MG63 (cell line): Measurements from ENCODE around the gene KRT75. TPM values are rescaled to one million over a fixed set of nuclear protein-coding genes. Genes with fewer than 3 reads are reported as not detected.

Experiments used
- DNase-seq: peaks from one replicate; pipeline ENCODE4 v3.0.0-alpha.2; 2020
- H3K27me3 ChIP-seq: fragments of 250-450 bp; sonication (Bioruptor Pico); 2 replicates; pipeline ENCODE4 v1.5.1; 2020; ENCODE audit warnings: mild to moderate bottlenecking, moderate library complexity
- H3K36me3 ChIP-seq: fragments of 250-450 bp; sonication (Bioruptor Pico); 2 replicates; pipeline ENCODE4 v1.5.1; 2020; ENCODE audit warnings: mild to moderate bottlenecking, moderate library complexity
- H3K4me3 ChIP-seq: fragments of 250-450 bp; sonication (Bioruptor Pico); 2 replicates; pipeline ENCODE4 v1.5.1; 2020; ENCODE audit warnings: mild to moderate bottlenecking, moderate library complexity
- H3K9me3 ChIP-seq: fragments of 250-450 bp; sonication (Bioruptor Pico); 2 replicates; pipeline ENCODE4 v1.5.1; 2020; ENCODE audit warnings: mild to moderate bottlenecking, moderate library complexity
- total RNA-seq: library from RNA; depleted of rRNA; stranded (reverse); fragments of >200 nt; shearing (Covaris generic); gene quantifications from 2 replicates; pipeline ENCODE4 v1.2.3, GENCODE V29; 2014; ENCODE audit warnings: low replicate concordance

KRT75 gene
- total RNA-seq, 1 experiment from 2014 or later, result not detected

GRCh38 chr12:52432559-52433207, 1.5 kb downstream of the KRT75 start:
- Histone ChIP-seq H3K4me3 (no peak overlapping the region), H3K27me3 (peaks cover 6% of the 10 kb centered on the region), H3K9me3 (no peaks in the 10 kb centered on the region), H3K36me3 (no peaks in the 10 kb centered on the region)
- no peak for DNase-seq

- no peak overlapping the region for H3K4me3 ChIP-seq
- peaks cover 6% of the 10 kb centered on the region for H3K27me3 ChIP-seq
- no peaks in the 10 kb centered on the region for H3K36me3 ChIP-seq
These were observed 6.0 kb downstream of the KRT75 start for GRCh38 chr12:52428121-52428520.

DNA sequence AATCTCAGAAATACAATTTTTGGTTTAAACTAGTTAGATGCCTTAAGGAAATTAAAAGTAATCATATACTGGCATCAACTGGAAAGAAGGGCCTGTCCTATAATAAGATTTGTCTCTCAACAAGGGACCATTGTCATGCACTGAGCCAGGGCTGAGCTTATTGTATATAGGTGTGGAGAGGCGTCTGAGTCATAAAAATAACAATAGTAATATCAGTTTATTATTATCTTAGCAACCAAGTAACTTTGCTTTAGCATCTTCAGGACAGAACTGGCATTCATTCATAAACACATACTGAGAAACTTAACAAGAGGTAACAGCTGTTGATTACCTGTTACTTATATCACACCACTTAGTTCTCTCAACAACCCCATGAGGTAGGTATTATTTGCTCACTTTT, 7.1 kb downstream of the KRT75 start:
- Histone ChIP-seq H3K4me3 (no peak overlapping the region), H3K9me3 (no peaks in the 10 kb centered on the region), H3K36me3 (no peaks in the 10 kb centered on the region), H3K27me3 (peaks cover 6% of the 10 kb centered on the region)
- DNase-seq, result no peak

More at GRCh38 chr12:52428121-52428520, 6.0 kb downstream of the KRT75 start:
- H3K9me3 ChIP-seq, result no peaks in the 10 kb centered on the region
- DNase-seq, result no peak

GRCh38 chr12:52426034-52426433, 8.1 kb downstream of the KRT75 start:
- Histone ChIP-seq H3K27me3 (peaks cover 3% of the 10 kb centered on the region), H3K9me3 (no peaks in the 10 kb centered on the region), H3K36me3 (no peaks in the 10 kb centered on the region), H3K4me3 (no peak overlapping the region)
- no peak for DNase-seq

GRCh38 chr12:52425466-52425865, 8.7 kb downstream of the KRT75 start:
- H3K9me3 ChIP-seq, result no peaks in the 10 kb centered on the region
- DNase-seq, result no peak
- H3K4me3 ChIP-seq, result no peak overlapping the region
- H3K36me3 ChIP-seq, result no peaks in the 10 kb centered on the region
- peaks cover 2% of the 10 kb centered on the region for H3K27me3 ChIP-seq

- Histone ChIP-seq H3K27me3 (no peaks in the 10 kb centered on the region), H3K36me3 (no peaks in the 10 kb centered on the region), H3K9me3 (no peaks in the 10 kb centered on the region), H3K4me3 (no peak overlapping the region)
- no peak for DNase-seq
These were observed 10.3 kb downstream of the KRT75 start for GRCh38 chr12:52423661-52424500.

GRCh38 chr12:52423035-52423434, 11.1 kb downstream of the KRT75 start:
- Histone ChIP-seq H3K9me3 (no peaks in the 10 kb centered on the region), H3K27me3 (no peaks in the 10 kb centered on the region), H3K36me3 (no peaks in the 10 kb centered on the region), H3K4me3 (no peak overlapping the region)
- DNase-seq, result no peak

DNA sequence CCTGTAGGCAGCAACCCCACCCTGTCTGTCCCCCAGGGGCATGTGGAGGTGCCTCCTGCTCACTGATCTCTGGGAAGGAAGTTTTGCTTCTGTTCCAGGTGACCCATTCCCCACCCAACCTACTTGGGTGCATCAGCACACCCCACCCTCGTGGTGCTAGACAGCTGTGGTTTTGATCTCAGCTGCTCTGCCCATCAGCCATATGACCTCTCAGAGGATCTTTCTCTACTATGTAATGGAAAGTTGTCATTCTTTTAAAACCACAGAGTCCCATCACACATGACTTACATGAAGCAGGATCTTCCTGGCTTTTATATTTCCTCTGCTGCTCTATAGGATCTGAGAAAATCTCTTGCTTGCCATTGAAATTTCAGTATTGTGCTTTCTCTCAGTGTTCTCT, 14.5 kb downstream of the KRT75 start:
- no peaks in the 10 kb centered on the region for H3K9me3 ChIP-seq
- no peak overlapping the region for H3K4me3 ChIP-seq
- no peak for DNase-seq
- H3K27me3 ChIP-seq, result no peaks in the 10 kb centered on the region
- no peaks in the 10 kb centered on the region for H3K36me3 ChIP-seq

DNA sequence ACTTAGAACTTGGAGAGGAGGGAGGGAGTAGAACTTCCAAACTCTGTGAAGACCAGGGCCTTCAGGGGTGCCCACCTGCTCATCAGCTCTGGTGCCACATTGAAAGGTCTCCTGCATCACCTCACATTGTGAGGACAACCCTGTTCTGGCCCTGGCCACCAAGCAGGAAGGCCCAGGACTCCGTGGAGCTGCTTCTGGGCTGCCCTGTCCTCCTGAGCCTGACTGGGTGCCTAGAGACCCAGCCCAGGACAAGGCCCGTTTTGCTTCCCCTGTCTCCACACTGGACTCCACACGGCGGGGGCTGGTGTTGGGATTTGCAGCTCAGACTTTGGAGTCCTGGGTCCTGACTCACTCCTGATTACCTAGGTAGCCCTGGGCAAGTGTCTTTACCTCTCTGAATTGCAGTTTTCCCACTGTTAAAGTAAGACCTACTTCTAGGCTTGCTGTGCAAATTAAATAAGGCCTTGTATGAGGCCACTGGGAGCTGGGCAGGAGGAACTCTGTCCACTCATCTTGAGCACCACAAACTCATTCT, 15.5 kb downstream of the KRT75 start:
- Histone ChIP-seq H3K4me3 (no peak overlapping the region), H3K27me3 (no peaks in the 10 kb centered on the region), H3K36me3 (no peaks in the 10 kb centered on the region), H3K9me3 (no peaks in the 10 kb centered on the region)
- DNase-seq, result no peak

DNA sequence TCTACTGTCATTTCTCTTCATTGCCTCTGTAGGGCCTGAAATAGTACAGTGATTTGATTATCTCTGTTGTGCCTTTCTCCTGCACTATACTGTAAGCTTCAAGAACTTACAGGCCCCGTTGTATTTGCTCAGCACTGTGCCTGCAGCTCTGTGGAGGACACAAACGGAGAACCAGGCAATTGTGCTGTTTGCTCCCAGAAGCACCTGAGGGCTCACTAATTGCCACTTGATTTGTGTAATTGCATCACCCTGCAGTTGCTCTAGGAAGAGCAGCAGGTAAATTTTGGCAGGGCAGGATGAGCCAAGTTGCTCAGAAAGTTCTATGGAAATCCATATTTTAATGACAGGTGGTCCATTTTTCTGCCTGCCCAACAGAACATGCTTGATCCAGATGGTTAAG, 16.4 kb downstream of the KRT75 start:
- no peak for DNase-seq
- Histone ChIP-seq H3K36me3 (no peaks in the 10 kb centered on the region), H3K9me3 (no peaks in the 10 kb centered on the region), H3K4me3 (no peak overlapping the region), H3K27me3 (no peaks in the 10 kb centered on the region)

DNA sequence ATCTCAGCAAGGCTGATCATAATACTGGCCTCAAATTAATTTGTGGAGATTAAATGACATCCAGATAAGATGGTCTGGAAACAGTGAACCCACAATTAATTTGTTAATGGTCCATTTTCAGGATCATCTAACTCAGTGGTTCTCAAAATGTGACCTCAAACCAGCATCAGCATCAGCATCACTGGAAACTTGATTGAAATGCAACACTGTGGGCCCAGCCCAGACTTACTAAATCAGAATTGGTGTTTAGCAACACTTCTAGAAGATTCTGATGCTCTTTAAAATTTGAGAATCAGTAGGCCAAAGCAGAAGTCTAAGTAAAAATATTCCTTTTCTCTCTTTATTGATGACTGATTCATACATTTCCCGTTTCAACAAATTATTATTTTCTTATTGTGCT, 17.4 kb downstream of the KRT75 start:
- H3K4me3 ChIP-seq, result no peak overlapping the region

GRCh38 chr12:52415870-52416750, 18.1 kb downstream of the KRT75 start:
- Histone ChIP-seq H3K36me3 (no peaks in the 10 kb centered on the region), H3K9me3 (no peaks in the 10 kb centered on the region), H3K27me3 (no peaks in the 10 kb centered on the region), H3K4me3 (no peak overlapping the region)
- DNase-seq, result no peak

More for the DNA sequence above, 17.4 kb downstream of the KRT75 start:
- H3K36me3 ChIP-seq, result no peaks in the 10 kb centered on the region
- no peak for DNase-seq
- no peaks in the 10 kb centered on the region for H3K9me3 ChIP-seq
- H3K27me3 ChIP-seq, result no peaks in the 10 kb centered on the region

GRCh38 chr12:52414936-52415335, 19.2 kb downstream of the KRT75 start:
- Histone ChIP-seq H3K9me3 (no peaks in the 10 kb centered on the region), H3K36me3 (no peaks in the 10 kb centered on the region), H3K27me3 (no peaks in the 10 kb centered on the region), H3K4me3 (no peak overlapping the region)
- DNase-seq, result no peak

DNA sequence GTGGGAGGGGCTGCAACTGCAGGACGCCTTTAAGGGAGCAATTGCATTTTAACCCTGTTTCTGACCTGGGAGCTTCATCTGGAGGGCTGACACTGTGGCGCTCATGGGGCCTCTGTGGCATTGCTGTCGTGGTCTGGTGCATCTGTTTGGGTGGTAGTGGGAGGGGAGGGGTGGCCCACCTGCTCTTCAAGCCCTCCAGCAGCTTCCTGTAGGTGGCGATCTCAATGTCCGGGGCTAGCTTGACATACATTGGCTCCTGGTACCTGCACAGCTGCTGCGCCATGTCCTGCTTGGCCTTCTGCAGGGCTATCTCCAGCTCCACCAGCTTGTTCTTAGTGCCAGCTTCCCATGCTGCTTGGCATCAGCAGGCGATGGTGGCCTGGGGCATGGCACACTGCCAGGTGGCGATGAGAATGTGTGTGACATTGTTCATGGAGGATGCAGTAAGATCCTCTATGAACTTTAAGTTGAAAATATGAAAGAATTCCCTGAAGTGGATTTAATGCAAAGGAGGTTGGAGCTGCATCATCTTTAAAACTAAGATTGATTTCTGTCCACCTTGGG, 20.3 kb downstream of the KRT75 start:
- H3K27me3 ChIP-seq, result no peaks in the 10 kb centered on the region
- no peak overlapping the region for H3K4me3 ChIP-seq
- no peaks in the 10 kb centered on the region for H3K9me3 ChIP-seq
- DNase-seq, result no peak
- H3K36me3 ChIP-seq, result no peaks in the 10 kb centered on the region

DNA sequence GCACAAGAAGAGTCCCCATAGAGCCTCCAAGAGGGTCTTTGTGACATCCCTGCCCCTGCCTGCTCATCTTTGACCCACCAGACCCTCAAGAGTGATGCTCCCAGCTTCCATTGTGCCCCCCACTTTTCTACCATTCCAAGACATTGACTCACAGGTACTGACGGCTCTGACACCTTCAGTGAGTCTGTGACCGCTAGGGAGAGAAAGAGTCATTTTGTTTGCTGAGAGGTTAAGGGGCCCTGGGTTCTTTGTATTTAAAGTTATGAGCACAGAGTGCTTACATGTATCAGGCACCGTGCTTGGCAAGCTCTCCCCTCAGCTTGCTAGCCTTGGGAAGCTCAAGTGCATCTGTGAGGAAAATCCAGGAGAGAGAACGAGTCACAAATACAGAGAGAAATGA, 21.0 kb downstream of the KRT75 start:
- Histone ChIP-seq H3K9me3 (no peaks in the 10 kb centered on the region), H3K27me3 (no peaks in the 10 kb centered on the region), H3K4me3 (no peak overlapping the region), H3K36me3 (no peaks in the 10 kb centered on the region)
- DNase-seq, result no peak

- Histone ChIP-seq H3K9me3 (no peaks in the 10 kb centered on the region), H3K36me3 (no peaks in the 10 kb centered on the region), H3K4me3 (no peak overlapping the region), H3K27me3 (no peaks in the 10 kb centered on the region)
- no peak for DNase-seq
These were observed 22.4 kb downstream of the KRT75 start for GRCh38 chr12:52411815-52412214.
